ENCODE results near the gene MFN1. TPM values are rescaled to one million over a fixed set of nuclear protein-coding genes. Genes with fewer than 3 reads are reported as not detected.

MFN1 gene
- total RNA-seq = 37.7 and 50.9 TPM in 2 replicates

DNA sequence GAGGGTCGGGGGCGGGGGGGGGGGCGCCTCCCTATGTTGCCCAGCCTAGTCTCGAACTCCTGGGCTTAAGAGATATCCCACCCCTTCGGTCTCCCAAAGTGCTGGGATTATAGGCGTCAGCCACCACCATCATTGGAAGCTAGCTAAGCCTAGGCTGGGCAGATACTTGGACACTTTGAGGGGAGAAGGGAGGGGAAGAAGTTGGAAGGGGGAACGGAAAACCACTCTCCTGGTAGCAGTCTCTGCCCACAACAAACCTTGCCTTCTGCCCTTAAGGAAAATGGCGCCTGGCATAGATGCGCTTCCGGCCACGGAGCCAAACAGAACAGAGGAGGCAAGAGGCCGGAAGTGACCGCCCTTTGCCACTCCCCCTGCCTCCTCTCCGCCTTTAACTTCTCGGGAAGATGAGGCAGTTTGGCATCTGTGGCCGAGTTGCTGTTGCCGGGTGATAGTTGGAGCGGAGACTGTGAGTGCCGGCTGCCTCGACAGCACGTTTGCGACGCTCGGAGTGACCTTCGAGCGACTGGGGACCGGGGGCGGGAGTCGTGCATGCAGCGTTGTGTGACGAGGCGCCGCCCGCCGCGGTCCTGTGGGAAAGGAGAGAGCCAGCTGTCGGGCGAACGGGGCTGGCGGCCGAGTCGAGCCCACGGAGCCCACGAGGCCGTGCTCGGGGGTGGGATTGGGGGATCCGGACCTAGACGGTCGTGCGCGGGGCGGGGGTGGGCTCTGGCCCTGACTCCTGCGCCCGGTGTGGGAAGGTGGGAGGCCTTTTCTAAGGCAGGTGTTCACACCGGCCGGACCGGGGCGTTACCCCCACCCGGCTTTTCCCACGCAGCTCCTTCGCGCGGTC, at the start of gene MFN1:
Gene MFN1 (plus strand): TSS at position 365 of the 850 bp plus-strand sequence. CDS start 1,143 bp downstream, outside the sequence.

GRCh38 chr3:179322286-179323196, 25.0 kb upstream of the MFN1 start, which contains the start of gene ZNF639:
TSS of gene ZNF639 (plus strand) at chr3:179323031. CDS start at chr3:179328294, 5,263 bp downstream.

Other genes with a start within 250 kb of the MFN1 start
- gene PIK3CA, start 199.4 kb upstream of the MFN1 start, total RNA-seq = 26.7 and 39.4 TPM in 2 replicates
- 2.6 and 2.9 TPM in 2 replicates for gene KCNMB3, start 96.6 kb upstream of the MFN1 start, total RNA-seq
- gene ZNF639, start 24.7 kb upstream of the MFN1 start, total RNA-seq = 34.7 and 44.2 TPM in 2 replicates
- gene GNB4, start 103.8 kb downstream of the MFN1 start, total RNA-seq = 75.2 and 83.8 TPM in 2 replicates
- 39.9 and 51.8 TPM in 2 replicates for gene ACTL6A, start 215.2 kb downstream of the MFN1 start, total RNA-seq